Activated CD8-positive, alpha-beta memory T cell treated with anti-CD3 and anti-CD28 coated beads, Interleukin-2, amount 10 ng/mL, durations not matched to agents 7 days and 5 days (primary cell): Measurements from ENCODE around the gene ASB11. TPM values are rescaled to one million over a fixed set of nuclear protein-coding genes. Genes with fewer than 3 reads are reported as not detected.
"Not testable (repeated sequence)": the region's sequence is repeated elsewhere in the genome, so short reads cannot be mapped to it uniquely, and the experiment has no call there.

Experiments used
- ATAC-seq: fragments of 150-1000 bp; cut with Tn5 transposase; one replicate; pipeline ENCODE4 v1.10.0; 2021; ENCODE audit warnings: moderate library complexity
- CTCF ChIA-PET: fragments of 350-600 bp; sonication (Branson Sonifier 250); formaldehyde crosslinking; loops from one replicate; lab custom pipeline; 2021; ENCODE audit warnings: antibody characterized with exemption; lab: Charles Lee
- DNase-seq: peaks from one replicate; pipeline ENCODE4 v3.0.0-alpha.2; 2020
- H3K27ac Mint-ChIP-seq: one replicate; pipeline ENCODE4 v1.8.0; 2021; ENCODE audit warnings: mild to moderate bottlenecking, mixed read lengths
- H3K27me3 Mint-ChIP-seq: one replicate; pipeline ENCODE4 v1.8.0; 2021; ENCODE audit warnings: mixed read lengths
- H3K36me3 Mint-ChIP-seq: one replicate; pipeline ENCODE4 v1.8.0; 2021; ENCODE audit warnings: mild to moderate bottlenecking, mixed read lengths
- H3K4me1 Mint-ChIP-seq: one replicate; pipeline ENCODE4 v1.8.0; 2021; ENCODE audit warnings: mixed read lengths
- H3K4me3 Mint-ChIP-seq: one replicate; pipeline ENCODE4 v1.8.0; 2021; ENCODE audit warnings: mild to moderate bottlenecking, moderate library complexity, mixed read lengths
- H3K9me3 Mint-ChIP-seq: one replicate; pipeline ENCODE4 v1.8.0; 2022; ENCODE audit warnings: low read depth, mixed read lengths
- total RNA-seq, 2 experiments: library from RNA; stranded (reverse); gene quantifications; one replicate each; pipeline ENCODE4 v1.2.3, GENCODE V29; 2021

The ASB11 gene
- total RNA-seq, 2 experiments from 2014 or later, result not detected

DNA sequence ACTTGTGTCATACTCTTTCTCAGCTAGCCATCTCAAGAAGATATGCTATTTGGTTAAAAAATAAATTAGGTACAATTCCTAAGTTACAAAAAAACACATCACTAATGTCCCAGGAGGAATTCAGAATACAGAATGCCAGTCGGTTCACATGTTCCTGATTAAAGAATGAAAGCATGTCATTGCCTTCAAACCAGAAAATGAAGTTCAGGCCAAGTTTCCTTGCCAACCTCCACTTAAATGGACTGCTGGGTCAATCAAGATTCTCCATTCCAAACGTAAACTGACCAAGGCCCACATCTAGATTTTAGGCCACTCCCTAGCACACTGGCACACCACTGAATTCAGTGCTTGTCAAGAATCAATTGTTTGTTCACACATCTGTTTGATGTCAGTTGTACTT lies 13.4 kb upstream of the ASB11 start:
- no peaks in the 10 kb centered on the region for H3K9me3 Mint-ChIP-seq

DNA sequence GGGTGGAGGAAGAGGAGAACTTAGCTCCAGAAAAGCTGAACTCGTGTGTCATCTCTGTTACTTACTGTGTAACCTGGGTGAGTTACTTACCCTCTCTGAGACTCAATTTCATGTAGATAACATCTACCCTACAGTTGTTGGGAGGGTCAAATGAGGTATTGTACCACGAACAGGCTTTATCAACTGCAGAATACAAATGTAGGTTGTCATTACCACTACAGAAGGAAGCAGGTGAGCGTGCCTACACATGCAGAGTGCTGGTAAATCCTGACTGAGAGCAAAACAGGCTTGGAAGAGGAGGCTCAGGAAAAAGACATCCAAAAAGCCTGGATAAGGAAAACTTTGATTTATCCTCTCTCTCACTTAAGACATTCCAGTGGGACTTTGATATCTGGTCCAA lies 12.7 kb upstream of the ASB11 start:
- peaks cover 17% of the 10 kb centered on the region for H3K36me3 Mint-ChIP-seq
- no peaks in the 10 kb centered on the region for H3K27me3 Mint-ChIP-seq
- ATAC-seq, result no peak
- no peaks in the 10 kb centered on the region for H3K9me3 Mint-ChIP-seq
- peaks cover 3% of the 10 kb centered on the region for H3K4me1 Mint-ChIP-seq
- CTCF ChIA-PET, result no interaction called here
- no peak for DNase-seq
- H3K4me3 Mint-ChIP-seq, result no peak overlapping the region
- no peak overlapping the region for H3K27ac Mint-ChIP-seq

More for the DNA sequence above, 13.4 kb upstream of the ASB11 start:
- CTCF ChIA-PET, result no interaction called here
- Mint-ChIP-seq H3K27me3 (no peaks in the 10 kb centered on the region), H3K27ac (no peak overlapping the region), H3K4me3 (no peak overlapping the region), H3K4me1 (peaks cover 7% of the 10 kb centered on the region), H3K36me3 (peaks cover 17% of the 10 kb centered on the region)
- DNase-seq, result no peak
- no peak for ATAC-seq

DNA sequence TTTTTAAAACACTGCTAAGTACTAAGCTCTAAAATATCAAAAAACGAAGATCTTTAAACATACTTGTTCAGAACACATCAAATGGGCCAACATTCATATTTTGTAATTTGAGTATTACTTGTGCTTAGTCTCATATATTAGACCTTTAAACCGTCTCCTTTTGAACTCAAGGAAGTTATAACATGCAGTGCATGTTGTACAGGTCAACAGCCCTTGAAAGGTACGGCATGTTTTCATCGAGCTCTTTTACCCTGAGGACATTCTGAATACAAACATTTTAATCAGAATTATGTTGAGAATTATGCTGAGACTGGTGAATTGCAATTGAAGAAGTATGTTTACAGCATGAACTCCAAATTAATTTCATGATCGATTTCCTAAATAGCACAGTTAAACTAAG lies 7.0 kb upstream of the ASB11 start:
- Mint-ChIP-seq H3K4me1 (no peaks in the 10 kb centered on the region), H3K27me3 (no peaks in the 10 kb centered on the region), H3K27ac (no peak overlapping the region), H3K4me3 (no peak overlapping the region), H3K36me3 (peaks cover 15% of the 10 kb centered on the region), H3K9me3 (no peaks in the 10 kb centered on the region)
- no peak for DNase-seq
- CTCF ChIA-PET, result no interaction called here
- ATAC-seq, result no peak

- no peak overlapping the region for H3K27ac Mint-ChIP-seq
- ATAC-seq (no peak), DNase-seq (no peak)
- no peaks in the 10 kb centered on the region for H3K4me1 Mint-ChIP-seq
- no peak overlapping the region for H3K4me3 Mint-ChIP-seq
- CTCF ChIA-PET, result no interaction called here
- peaks cover 14% of the 10 kb centered on the region for H3K36me3 Mint-ChIP-seq
- no peaks in the 10 kb centered on the region for H3K27me3 Mint-ChIP-seq
- no peaks in the 10 kb centered on the region for H3K9me3 Mint-ChIP-seq
These were observed 6.6 kb upstream of the ASB11 start for GRCh38 chrX:15322072-15322471.

- no peak for ATAC-seq
- H3K27ac Mint-ChIP-seq, result no peak overlapping the region
These were observed 6.0 kb upstream of the ASB11 start for GRCh38 chrX:15321447-15321846.

DNA sequence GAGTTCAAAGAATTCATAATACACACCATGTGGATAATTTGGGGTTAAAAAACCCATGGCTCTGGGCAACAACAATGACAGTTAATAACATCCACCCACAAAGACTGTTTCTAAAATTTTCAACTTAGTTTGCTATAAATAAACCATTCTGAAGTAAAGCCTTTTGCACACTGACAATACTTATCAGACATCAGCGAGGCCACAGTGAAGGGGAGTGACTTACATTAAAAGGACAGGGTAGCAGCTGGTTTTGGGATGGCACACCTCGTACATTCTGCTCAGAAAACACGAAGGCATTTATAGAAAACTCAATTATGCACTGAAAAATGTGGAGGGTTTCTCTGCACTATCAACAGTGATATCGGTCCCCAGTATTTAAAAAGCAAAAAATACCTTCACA lies 4.9 kb upstream of the ASB11 start:
- no peaks in the 10 kb centered on the region for H3K27me3 Mint-ChIP-seq
- no peaks in the 10 kb centered on the region for H3K4me1 Mint-ChIP-seq
- H3K4me3 Mint-ChIP-seq, result no peak overlapping the region
- CTCF ChIA-PET, result no interaction called here
- no peak for ATAC-seq
- DNase-seq, result no peak
- no peak overlapping the region for H3K27ac Mint-ChIP-seq
- peaks cover 14% of the 10 kb centered on the region for H3K36me3 Mint-ChIP-seq
- H3K9me3 Mint-ChIP-seq, result no peaks in the 10 kb centered on the region

More at GRCh38 chrX:15321447-15321846, 6.0 kb upstream of the ASB11 start:
- Mint-ChIP-seq H3K27me3 (no peaks in the 10 kb centered on the region), H3K36me3 (peaks cover 14% of the 10 kb centered on the region), H3K9me3 (no peaks in the 10 kb centered on the region), H3K4me3 (no peak overlapping the region), H3K4me1 (no peaks in the 10 kb centered on the region)
- CTCF ChIA-PET, result no interaction called here
- DNase-seq, result no peak

- H3K27me3 Mint-ChIP-seq, result no peaks in the 10 kb centered on the region
- H3K4me3 Mint-ChIP-seq, result no peak overlapping the region
- ATAC-seq (no peak), DNase-seq (no peak)
- no peaks in the 10 kb centered on the region for H3K4me1 Mint-ChIP-seq
- no peak overlapping the region for H3K27ac Mint-ChIP-seq
- H3K36me3 Mint-ChIP-seq, result peaks cover 14% of the 10 kb centered on the region
- CTCF ChIA-PET, result no interaction called here
- H3K9me3 Mint-ChIP-seq, result no peaks in the 10 kb centered on the region
These were observed 3.6 kb upstream of the ASB11 start for GRCh38 chrX:15319075-15319474.

- no peak for DNase-seq
- CTCF ChIA-PET, result no interaction called here
- ATAC-seq, result no peak
- Mint-ChIP-seq H3K27me3 (no peaks in the 10 kb centered on the region), H3K4me1 (no peaks in the 10 kb centered on the region), H3K36me3 (peaks cover 3% of the 10 kb centered on the region), H3K27ac (no peak overlapping the region), H3K9me3 (no peaks in the 10 kb centered on the region), H3K4me3 (no peak overlapping the region)
These were observed 968 bp downstream of the ASB11 start for GRCh38 chrX:15314472-15314871.

GRCh38 chrX:15311119-15311518 lies 4.3 kb downstream of the ASB11 start:
- Mint-ChIP-seq H3K27me3 (no peaks in the 10 kb centered on the region), H3K36me3 (no peaks in the 10 kb centered on the region), H3K9me3 (no peaks in the 10 kb centered on the region), H3K4me3 (no peak overlapping the region), H3K4me1 (no peaks in the 10 kb centered on the region), H3K27ac (no peak overlapping the region)
- CTCF ChIA-PET, result interaction anchor here (0.8 kb wide), 1 partner anchor 13 kb away, joined by 3 read pairs; no protein-coding TSS in a partner anchor
- DNase-seq (no peak), ATAC-seq (no peak)

GRCh38 chrX:15310117-15310516 lies 5.3 kb downstream of the ASB11 start:
- DNase-seq (no peak), ATAC-seq (no peak)
- Mint-ChIP-seq H3K27ac (no peak overlapping the region), H3K4me1 (no peaks in the 10 kb centered on the region), H3K4me3 (no peak overlapping the region), H3K9me3 (no peaks in the 10 kb centered on the region), H3K27me3 (no peaks in the 10 kb centered on the region), H3K36me3 (no peaks in the 10 kb centered on the region)
- CTCF ChIA-PET, result no interaction called here

DNA sequence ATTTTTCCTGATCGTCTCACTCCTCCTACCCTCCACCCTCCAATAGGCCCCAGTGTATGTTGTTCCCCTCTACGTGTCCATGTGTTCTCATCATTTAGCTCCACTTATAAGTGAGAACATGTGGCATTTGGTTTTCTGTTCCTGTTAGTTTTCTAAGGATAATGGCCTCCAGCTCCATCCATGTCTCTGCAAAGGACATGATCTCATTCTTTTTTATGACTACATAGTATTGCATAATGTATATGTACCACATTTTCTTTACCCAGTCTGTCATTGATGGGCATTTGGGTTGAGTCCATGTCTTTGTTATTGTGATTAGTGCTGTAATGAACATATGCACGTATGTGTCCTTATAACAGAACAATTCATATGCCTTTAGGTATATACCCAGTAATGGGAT lies 9.5 kb downstream of the ASB11 start:
- H3K4me1 Mint-ChIP-seq, result peaks cover 12% of the 10 kb centered on the region
- H3K4me3 Mint-ChIP-seq, DNase-seq, H3K27ac Mint-ChIP-seq, CTCF ChIA-PET, H3K36me3 Mint-ChIP-seq, H3K27me3 Mint-ChIP-seq, ATAC-seq, H3K9me3 Mint-ChIP-seq: not testable (repeated sequence)

DNA sequence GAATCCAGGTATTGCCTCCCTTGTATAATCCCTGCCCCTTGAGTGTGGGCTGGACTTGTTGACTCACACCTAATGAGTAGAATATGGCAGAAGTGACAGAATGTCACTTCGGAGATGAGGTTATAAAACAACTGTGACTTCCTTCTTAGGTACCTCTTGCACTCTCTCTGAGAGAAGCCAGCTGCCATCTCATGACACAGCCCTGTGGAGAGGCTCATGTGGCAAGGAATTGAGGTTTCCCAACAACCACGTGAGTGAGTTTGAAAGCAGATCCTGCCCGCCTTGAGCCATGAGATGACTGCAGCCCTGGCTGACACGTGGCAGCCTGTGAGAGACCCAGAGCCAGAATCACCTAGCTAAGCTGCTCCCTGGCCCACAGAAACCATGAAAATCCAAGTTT lies 13.5 kb downstream of the ASB11 start:
- Mint-ChIP-seq H3K4me3 (no peak overlapping the region), H3K27me3 (peaks cover 2% of the 10 kb centered on the region), H3K4me1 (peaks cover 18% of the 10 kb centered on the region), H3K27ac (peak overlapping the region; percentile 28), H3K36me3 (no peaks in the 10 kb centered on the region), H3K9me3 (no peaks in the 10 kb centered on the region)
- ATAC-seq, result peak; percentile 84
- CTCF ChIA-PET, result no interaction called here
- DNase-seq, result peak; percentile 72

GRCh38 chrX:15299941-15300851 lies 15.2 kb downstream of the ASB11 start:
- no peak overlapping the region for H3K4me3 Mint-ChIP-seq
- CTCF ChIA-PET, result interaction anchor here (0.7 to 2.5 kb wide), 4 partner anchors 12 to 171 kb away, joined by 4 to 13 read pairs (median 4); no protein-coding TSS in a partner anchor
- H3K36me3 Mint-ChIP-seq, result no peaks in the 10 kb centered on the region
- H3K27me3 Mint-ChIP-seq, result peaks cover 2% of the 10 kb centered on the region
- H3K4me1 Mint-ChIP-seq, result peaks cover 18% of the 10 kb centered on the region
- no peak overlapping the region for H3K27ac Mint-ChIP-seq
- DNase-seq (no peak), ATAC-seq (no peak)
- no peaks in the 10 kb centered on the region for H3K9me3 Mint-ChIP-seq

DNA sequence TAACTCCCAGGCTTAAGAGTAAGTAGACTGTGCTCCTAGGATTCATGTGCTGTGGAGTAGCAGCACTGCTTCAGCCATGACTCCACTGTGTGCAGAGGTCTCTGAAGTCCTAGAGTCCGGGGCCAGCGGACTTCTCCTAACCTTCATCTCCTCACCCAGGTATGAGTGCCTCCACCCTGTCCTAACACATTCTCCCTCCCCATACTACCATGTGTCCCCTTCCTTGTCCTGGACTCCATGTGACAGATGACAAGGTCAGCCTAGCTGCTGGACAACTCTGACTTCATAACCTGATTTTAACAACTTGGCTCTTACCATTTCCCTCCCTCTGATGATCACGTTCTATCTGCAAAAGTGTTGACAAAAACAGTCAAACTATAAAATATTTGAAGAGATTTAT lies 16.7 kb downstream of the ASB11 start:
- Mint-ChIP-seq H3K9me3 (no peaks in the 10 kb centered on the region), H3K27ac (no peak overlapping the region), H3K27me3 (peaks cover 2% of the 10 kb centered on the region), H3K36me3 (no peaks in the 10 kb centered on the region), H3K4me3 (no peak overlapping the region), H3K4me1 (peaks cover 18% of the 10 kb centered on the region)
- ATAC-seq (no peak), DNase-seq (no peak)
- CTCF ChIA-PET, result interaction anchor here (0.9 to 2.5 kb wide), 2 partner anchors 13 to 169 kb away, joined by 3 to 13 read pairs; no protein-coding TSS in a partner anchor
